Activated T-cell treated with anti-CD3 and anti-CD28 coated beads, Interleukin-2, amount 50 U/mL, for 48 hours (primary cell): Measurements from ENCODE around the gene ABCB9.
"Not testable (repeated sequence)": the region's sequence is repeated elsewhere in the genome, so short reads cannot be mapped to it uniquely, and the experiment has no call there.

Experiments used
- DNase-seq, 2 experiments: peaks; one replicate each; pipeline ENCODE4 v3.0.0-alpha.2; 2020

ABCB9 gene

GRCh38 chr12:122961531-122962329 lies 4.5 kb downstream of the ABCB9 start:
- no peak for DNase-seq

GRCh38 chr12:122960193-122960569 lies 6.1 kb downstream of the ABCB9 start:
- no peak for DNase-seq

GRCh38 chr12:122959566-122960192 lies 6.6 kb downstream of the ABCB9 start:
- DNase-seq = no peak

- no peak for DNase-seq
Measured at GRCh38 chr12:122958198-122958888, 7.9 kb downstream of the ABCB9 start.

- DNase-seq = no peak
Measured at GRCh38 chr12:122956035-122956434, 10.2 kb downstream of the ABCB9 start.

- no peak for DNase-seq
Measured at GRCh38 chr12:122955156-122955555, 11.1 kb downstream of the ABCB9 start.

- DNase-seq = peak; percentile 83 to 85
Measured at GRCh38 chr12:122951979-122952892, 14.0 kb downstream of the ABCB9 start.

GRCh38 chr12:122951406-122951805 lies 14.9 kb downstream of the ABCB9 start:
- no peak for DNase-seq

GRCh38 chr12:122949816-122950675 lies 16.2 kb downstream of the ABCB9 start:
- no peak for DNase-seq

- DNase-seq = no peak
Measured at GRCh38 chr12:122949405-122949804, 16.9 kb downstream of the ABCB9 start.

GRCh38 chr12:122948605-122949004 lies 17.7 kb downstream of the ABCB9 start:
- no peak for DNase-seq

- DNase-seq = no peak
Measured at GRCh38 chr12:122947352-122947792, 18.9 kb downstream of the ABCB9 start.

- DNase-seq = peak; percentile 92 to 93
Measured at GRCh38 chr12:122946690-122947341, 19.4 kb downstream of the ABCB9 start.

- DNase-seq = no peak
Measured at GRCh38 chr12:122944605-122945592, 21.4 kb downstream of the ABCB9 start.

- DNase-seq = no peak
Measured at GRCh38 chr12:122943196-122943595, 23.1 kb downstream of the ABCB9 start.

GRCh38 chr12:122942637-122943036 lies 23.6 kb downstream of the ABCB9 start:
- no peak for DNase-seq

- DNase-seq = not testable (repeated sequence)
Measured at GRCh38 chr12:122941351-122941750, 24.9 kb downstream of the ABCB9 start.

GRCh38 chr12:122939125-122939524 lies 27.1 kb downstream of the ABCB9 start:
- DNase-seq = no peak

GRCh38 chr12:122937622-122938091 lies 28.6 kb downstream of the ABCB9 start:
- DNase-seq = no peak

- no peak for DNase-seq
Measured at GRCh38 chr12:122935318-122935717, 30.9 kb downstream of the ABCB9 start.
